ENCODE data around the gene C4orf50. TPM values are rescaled to one million over a fixed set of nuclear protein-coding genes. Genes with fewer than 3 reads are reported as not detected.

C4orf50 gene
- total and polyA plus RNA-seq, 2 of the 8 experiments (the other 6 are each of a cell fraction or from before 2014, with no cell fraction given) = 0.08 to 0.22 TPM

- H3K27me3 ChIP-seq (replicated peaks in 1 of 4; ENCODE audit: control insufficient read depth in 3 of 4, extremely low read depth in 1 of 4, insufficient read depth in 3 of 4, low read length in 3 of 4) = peaks cover 0 to 2% (median 0%) of the 10 kb centered on the region in 4 experiments; a peak in 1 of 7 replicates
- H3K9me3 ChIP-seq (ENCODE audit: insufficient read depth in 2 of 2, low read depth in 1 of 2, low read length in 1 of 2) = no peaks in the 10 kb centered on the region
- 88% methylated on average over 6 of the region's 6 CpGs; no CpG with 5 or more reads in 1 of the 2 experiments for WGBS, 2 experiments (ENCODE audit: extremely low coverage in 1 of 2, insufficient coverage in 1 of 2, insufficient read length in 1 of 2, insufficient replicate concordance in 2 of 2, low coverage in 1 of 2, low lambda C conversion rate in 2 of 2, missing lambda C conversion rate in 1 of 2)
- no peak overlapping the region for H2BK120ac ChIP-seq (replicated peaks; ENCODE audit: low read depth, low read length)
- H3K23ac ChIP-seq (ENCODE audit: insufficient read length) = no peak overlapping the region
- H4K5ac ChIP-seq (ENCODE audit: insufficient read length, low read depth, low read length) = no peak overlapping the region
- H3K23me2 ChIP-seq (ENCODE audit: low read depth, low read length) = no peaks in the 10 kb centered on the region
- no peak overlapping the region for H4K8ac ChIP-seq (ENCODE audit: extremely low read depth, insufficient read depth, low read length)
- no peak overlapping the region for H2BK15ac ChIP-seq (ENCODE audit: low read length)
- no peaks in the 10 kb centered on the region for H4K20me1 ChIP-seq (replicated peaks in 1 of 2; ENCODE audit: control insufficient read depth in 1 of 2, insufficient read depth in 2 of 2, low read length in 2 of 2)
- no peaks in the 10 kb centered on the region for H3K79me2 ChIP-seq (ENCODE audit: control insufficient read depth in 1 of 2, insufficient read depth in 2 of 2, low read length in 2 of 2)
- H3K9ac ChIP-seq (replicated peaks in 1 of 4; ENCODE audit: extremely low read depth in 1 of 4, low read depth in 3 of 4, low read length in 3 of 4) = no peak overlapping the region
- H3K56ac ChIP-seq (replicated peaks; ENCODE audit: insufficient read length, low read depth, low read length) = no peak overlapping the region
- ChIA-PET CTCF (ENCODE audit: partially characterized antibody) (interaction anchor here (1.0 kb wide), 1 partner anchor 35 kb away, joined by 3 read pairs; no protein-coding TSS in a partner anchor), POLR2A (ENCODE audit: partially characterized antibody) (interaction anchor here (1.1 to 1.4 kb wide), 2 partner anchors 9 to 10 kb away, joined by 3 to 4 read pairs; no protein-coding TSS in a partner anchor)
- H3K27ac ChIP-seq (ENCODE audit: low read depth, low read length) = no peak overlapping the region
- H3K4me1 ChIP-seq (replicated peaks in 1 of 4; ENCODE audit: control insufficient read depth in 3 of 4, insufficient read depth in 4 of 4, low read length in 3 of 4) = peaks cover 0 to 9% (median 3%) of the 10 kb centered on the region in 4 experiments; a peak in 3 of 7 replicates
- no peak overlapping the region for H3K18ac ChIP-seq (ENCODE audit: extremely low read depth, low read length)
- H2AK5ac ChIP-seq (ENCODE audit: low read depth, low read length) = no peak overlapping the region
- no peak overlapping the region for H2BK5ac ChIP-seq (ENCODE audit: low read depth, low read length)
- no peak overlapping the region for H2BK12ac ChIP-seq (ENCODE audit: low read depth, low read length)
- H3K79me1 ChIP-seq (ENCODE audit: low read depth, low read length) = no peaks in the 10 kb centered on the region
- no peak overlapping the region for H3K14ac ChIP-seq (ENCODE audit: insufficient read length)
- H3K36me3 ChIP-seq (ENCODE audit: control insufficient read depth in 2 of 4, insufficient read depth in 4 of 4, low read length in 3 of 4) = no peaks in the 10 kb centered on the region
- H3K4me2 ChIP-seq (ENCODE audit: insufficient read depth in 1 of 2, low read depth in 2 of 2, low read length in 2 of 2) = no peak overlapping the region
- H3K4ac ChIP-seq (replicated peaks; ENCODE audit: insufficient read length, low read depth, low read length) = no peak overlapping the region
- H3K4me3 ChIP-seq (ENCODE audit: extremely low read depth in 1 of 4, insufficient read depth in 2 of 4, low read depth in 3 of 4, low read length in 4 of 4) = no peak overlapping the region
- DNase-seq (ENCODE audit: low read depth in 1 of 2, low spot score in 2 of 2) (no peak), FAIRE-seq (no peak)
- no peak overlapping the region for H2BK20ac ChIP-seq (ENCODE audit: low read length)
- no peak overlapping the region for H2AFZ ChIP-seq (ENCODE audit: low read length)
- H4K91ac ChIP-seq (replicated peaks; ENCODE audit: insufficient read length, low read length) = no peak overlapping the region
- no peak for TF ChIP-seq FOSL1 (IDR thresholded peaks at IDR 0.05; ENCODE audit: insufficient read depth, low read depth, low read length)
- TF ChIP-seq SP4 (IDR thresholded peaks at IDR 0.05; ENCODE audit: low read length) = no peak
- TF ChIP-seq YY1 (IDR thresholded peaks at IDR 0.05; ENCODE audit: low read depth, low read length) = no peak
- TF ChIP-seq TAF7 (optimal IDR thresholded peaks at IDR 0.05; ENCODE audit: borderline replicate concordance, low read depth, low read length) = no peak
- no peak for TF ChIP-seq ATF3 (IDR thresholded peaks at IDR 0.05; ENCODE audit: insufficient read depth, low read depth, low read length)
- TF ChIP-seq EP300 (IDR thresholded peaks at IDR 0.05; ENCODE audit: borderline replicate concordance in 1 of 2, low read depth in 2 of 2, low read length in 2 of 2) = no peak
- no peak for TF ChIP-seq MAFK (IDR thresholded peaks at IDR 0.05; ENCODE audit: low read depth, low read length)
- no peak for TF ChIP-seq PHF8 (conservative IDR thresholded peaks at IDR 0.05; ENCODE audit: low read depth, low read length)
- no peak for TF ChIP-seq SIX5 (IDR thresholded peaks at IDR 0.05; ENCODE audit: low read depth, low read length)
- TF ChIP-seq KDM4A (IDR thresholded peaks at IDR 0.05; ENCODE audit: low read depth, low read length, severe bottlenecking) = no peak
- no peak for TF ChIP-seq BCL11A (IDR thresholded peaks at IDR 0.05; ENCODE audit: low read depth in 2 of 2, low read length in 2 of 2)
- no peak for TF ChIP-seq KDM5A (IDR thresholded peaks at IDR 0.05; ENCODE audit: low read length)
- no peak for TF ChIP-seq CBX5 (IDR thresholded peaks at IDR 0.05; ENCODE audit: low read depth, low read length)
- TF ChIP-seq SIRT6 (IDR thresholded peaks at IDR 0.05; ENCODE audit: low read length) = no peak
Measured at GRCh38 chr4:5921981-5922380, 96.2 kb downstream of the C4orf50 start.

Measured in H1 (cell line).